SK-N-SH (cell line): ENCODE results near the gene ADRA2A. TPM values are rescaled to one million over a fixed set of nuclear protein-coding genes. Genes with fewer than 3 reads are reported as not detected.

Experiments used
- CTCF ChIA-PET: fragments of 300-600, 350-600 bp; formaldehyde crosslinking; extraction: SDS; loops from one replicate; lab custom pipeline; 2021; lab: Yijun Ruan, JAX
- POLR2A ChIA-PET: fragments of 350-600 bp; sonication (Branson Sonifier 250); formaldehyde crosslinking; extraction: SDS; loops from one replicate; lab custom pipeline; 2020; ENCODE audit warnings: antibody characterized with exemption, inconsistent platforms; lab: Yijun Ruan, JAX
- DNase-seq: peaks from one replicate; pipeline ENCODE4 v3.0.0; 2012
- H2AFZ ChIP-seq: fragments of 200-600 bp; sonication (generic); 2 replicates; pipeline ENCODE4 v1.8.1; 2016; ENCODE audit warnings: antibody characterized with exemption, mild to moderate bottlenecking, low read depth
- H3F3A ChIP-seq: fragments of 200-600 bp; sonication (generic); replicated peaks from 2 replicates; pipeline ENCODE3; 2016; ENCODE audit warnings: antibody characterized with exemption, mild to moderate bottlenecking; ENCODE audit not compliant: insufficient read depth
- H3K27ac ChIP-seq, 2 experiments: fragments of 200-500 bp in 1 of 2; fragments of 200-600 bp in 1 of 2; sonication (Bioruptor generic) in 1 of 2; sonication (generic), shearing (Covaris generic) in 1 of 2; 2 replicates each; pipeline versions ENCODE4 v1.5.1 to v1.6.1; 2014 to 2016; ENCODE audit warnings: low read depth in 2 of 2, inconsistent platforms in 1 of 2, low read length in 1 of 2, mild to moderate bottlenecking in 1 of 2, mixed read lengths in 1 of 2
- H3K27me3 ChIP-seq: fragments of 200-600 bp; sonication (generic), shearing (Covaris generic); 2 replicates; pipeline ENCODE4 v1.6.1; 2016; ENCODE audit warnings: mixed run types; ENCODE audit not compliant: insufficient read depth
- H3K36me3 ChIP-seq, 2 experiments: fragments of 200-500 bp in 1 of 2; fragments of 200-600 bp in 1 of 2; sonication (Bioruptor generic) in 1 of 2; sonication (generic) in 1 of 2; replicated peaks in 1 of 2; 2 replicates each; pipeline versions ENCODE3 to v1.5.1; 2014 to 2016; ENCODE audit warnings: low read length in 1 of 2, mild to moderate bottlenecking in 1 of 2; ENCODE audit not compliant: insufficient read depth in 2 of 2, control insufficient read depth in 1 of 2
- H3K4me1 ChIP-seq, 2 experiments: fragments of 200-500 bp in 1 of 2; fragments of 200-600 bp in 1 of 2; sonication (Bioruptor generic) in 1 of 2; sonication (generic), shearing (Covaris generic) in 1 of 2; 2 replicates each; pipeline versions ENCODE4 v1.5.1 to v1.6.1; 2014 to 2016; ENCODE audit warnings: low read depth in 1 of 2, low read length in 1 of 2, mixed run types in 1 of 2; ENCODE audit not compliant: insufficient read depth in 2 of 2, control insufficient read depth in 1 of 2
- H3K4me2 ChIP-seq: fragments of 200-600 bp; sonication (generic), shearing (Covaris generic); 2 replicates; pipeline ENCODE4 v1.6.1; 2017; ENCODE audit warnings: mixed run types
- H3K4me3 ChIP-seq, 2 experiments: fragments of 200-500 bp in 1 of 2; fragments of 200-600 bp in 1 of 2; sonication (Bioruptor generic) in 1 of 2; sonication (generic), shearing (Covaris generic) in 1 of 2; 2 replicates each; pipeline versions ENCODE4 v1.5.1 to v1.8.1; 2014 to 2016; ENCODE audit warnings: low read depth in 2 of 2, inconsistent platforms in 1 of 2, low read length in 1 of 2, mild to moderate bottlenecking in 1 of 2, mixed read lengths in 1 of 2, moderate library complexity in 1 of 2
- H3K79me2 ChIP-seq: fragments of 200-600 bp; sonication (generic); 2 replicates; pipeline ENCODE4 v1.8.1; 2017; ENCODE audit warnings: mild to moderate bottlenecking; ENCODE audit not compliant: insufficient read depth
- H3K9ac ChIP-seq: fragments of 200-600 bp; sonication (generic); 2 replicates; pipeline ENCODE4 v1.6.1; 2017; ENCODE audit warnings: mixed run types
- H3K9me2 ChIP-seq: fragments of 200-600 bp; sonication (generic); 2 replicates; pipeline ENCODE4 v1.6.1; 2017; ENCODE audit warnings: mixed run types
- H3K9me3 ChIP-seq: fragments of 200-600 bp; sonication (generic); 2 replicates; pipeline ENCODE4 v1.6.1; 2017; ENCODE audit warnings: mixed run types, mild to moderate bottlenecking, moderate library complexity
- H4K20me1 ChIP-seq: fragments of 200-600 bp; sonication (generic); 2 replicates; pipeline ENCODE4 v1.6.1; 2017; ENCODE audit warnings: mild to moderate bottlenecking, mixed run types; ENCODE audit not compliant: insufficient read depth
- CTCF ChIP-seq: fragments of 200-600 bp; sonication (generic); IDR thresholded peaks from 2 replicates; pipeline ENCODE4 v1.6.1; 2017; ENCODE audit warnings: antibody characterized with exemption, mild to moderate bottlenecking, moderate library complexity
- ELF1 ChIP-seq: IDR thresholded peaks from 2 replicates; pipeline ENCODE4 v1.4.0; 2012
- FOSL2 ChIP-seq: IDR thresholded peaks from 2 replicates; pipeline ENCODE4 v1.4.0; 2012; ENCODE audit warnings: low read depth, mild to moderate bottlenecking, moderate library complexity, borderline replicate concordance
- FOXJ3 ChIP-seq: sonication (generic); formaldehyde crosslinking; IDR thresholded peaks from 2 replicates; pipeline ENCODE4 v1.5.1; 2020; ENCODE audit warnings: mild to moderate bottlenecking, missing genetic modification reagents
- FOXM1 ChIP-seq: IDR thresholded peaks from 2 replicates; pipeline ENCODE4 v1.4.0; 2012; ENCODE audit warnings: low read depth, mild to moderate bottlenecking
- GABPA ChIP-seq: IDR thresholded peaks from 2 replicates; pipeline ENCODE4 v1.4.0; 2012; ENCODE audit warnings: low read depth, mild to moderate bottlenecking
- JUND ChIP-seq: IDR thresholded peaks from 2 replicates; pipeline ENCODE4 v1.4.0; 2012
- MEF2A ChIP-seq: IDR thresholded peaks from 2 replicates; pipeline ENCODE4 v1.4.0; 2012; ENCODE audit warnings: low read depth, borderline replicate concordance
- MXI1 ChIP-seq: IDR thresholded peaks from 2 replicates; pipeline ENCODE4 v1.6.1; 2012; ENCODE audit warnings: mild to moderate bottlenecking, low read depth, low read length, improper control_type of control experiment
- NRF1 ChIP-seq: IDR thresholded peaks from 2 replicates; pipeline ENCODE4 v1.6.1; 2012; ENCODE audit warnings: low read depth, mild to moderate bottlenecking, low read length
- PBX3 ChIP-seq: IDR thresholded peaks from 2 replicates; pipeline ENCODE4; 2012
- RCOR1 ChIP-seq: fragments of 150-350 bp; IDR thresholded peaks from 2 replicates; pipeline ENCODE4 v1.6.1; 2017; ENCODE audit warnings: antibody characterized with exemption, low read length
- REST ChIP-seq: IDR thresholded peaks from 2 replicates; pipeline ENCODE4 v1.6.1; 2012; ENCODE audit warnings: mild to moderate bottlenecking, low read depth, low read length, moderate library complexity
- RXRA ChIP-seq: IDR thresholded peaks from 2 replicates; pipeline ENCODE4 v1.4.0; 2012; ENCODE audit warnings: low read depth, mild to moderate bottlenecking, borderline replicate concordance
- SIN3A ChIP-seq: IDR thresholded peaks from 2 replicates; pipeline ENCODE4 v1.6.1; 2012; ENCODE audit warnings: low read depth, mild to moderate bottlenecking, low read length, moderate library complexity, borderline replicate concordance
- TCF12 ChIP-seq: IDR thresholded peaks from 2 replicates; pipeline ENCODE4 v1.4.0; 2012
- TEAD4 ChIP-seq: IDR thresholded peaks from 2 replicates; pipeline ENCODE4 v1.4.0; 2012; ENCODE audit warnings: mild to moderate bottlenecking, borderline replicate concordance; ENCODE audit not compliant: insufficient read depth
- USF1 ChIP-seq: IDR thresholded peaks from 2 replicates; pipeline ENCODE4 v1.4.0; 2012; ENCODE audit warnings: low read depth, borderline replicate concordance
- USF2 ChIP-seq: fragments of 150-350 bp; IDR thresholded peaks from 2 replicates; pipeline ENCODE4 v1.6.1; 2017; ENCODE audit warnings: antibody characterized with exemption, low read length, low read depth, borderline replicate concordance
- YY1 ChIP-seq: IDR thresholded peaks from 2 replicates; pipeline ENCODE4 v1.4.0; 2012; ENCODE audit warnings: low read depth, mild to moderate bottlenecking
- WGBS: methylation state at CpG from one replicate; pipeline ENCODE4 v1.1.6; 2017; ENCODE audit warnings: low lambda C conversion rate; 5-methylcytosine and 5-hydroxymethylcytosine counted together
- polyA plus RNA-seq, 3 experiments: library from polyadenylated mRNA; depleted of rRNA; stranded (reverse); fragments of >200 nt; gene quantifications; 2 replicates each; pipeline ENCODE4 v1.2.3, GENCODE V29; 2012

Gene ADRA2A
- polyA plus RNA-seq, 1 of the 3 experiments (the other 2 are of a cell fraction): 0.02 TPM

GRCh38 chr10:111113238-111113960, 36.6 kb downstream of the ADRA2A start:
- 37% methylated on average over 7 of the region's 8 CpGs for WGBS
- POLR2A ChIA-PET: no interaction called here

More at GRCh38 chr10:111113238-111113960, 36.6 kb downstream of the ADRA2A start:
- no peak overlapping the region for H3K4me2 ChIP-seq
- no peaks in the 10 kb centered on the region; a peak in 1 of 4 replicates for H3K4me1 ChIP-seq
- no peaks in the 10 kb centered on the region for H4K20me1 ChIP-seq
- H3F3A ChIP-seq: no peaks in the 10 kb centered on the region
- CTCF ChIA-PET: no interaction called here
- H3K9me3 ChIP-seq: no peaks in the 10 kb centered on the region
- H3K36me3 ChIP-seq: no peaks in the 10 kb centered on the region
- H3K79me2 ChIP-seq: no peaks in the 10 kb centered on the region
- H3K4me3 ChIP-seq: no peak overlapping the region
- H3K9me2 ChIP-seq: no peaks in the 10 kb centered on the region
- H3K27ac ChIP-seq: no peak overlapping the region
- no peak overlapping the region for H2AFZ ChIP-seq
- TF ChIP-seq MXI1 (no peak), USF2 (no peak), TCF12 (no peak), PBX3 (no peak), USF1 (no peak), FOXM1 (no peak), JUND (no peak), TEAD4 (no peak), YY1 (no peak), CTCF (no peak), GABPA (no peak), ELF1 (no peak), SIN3A (no peak), FOSL2 (no peak), RXRA (no peak), RCOR1 (no peak), MEF2A (no peak), FOXJ3 (CRISPR knock-in tag) (no peak), REST (no peak), NRF1 (no peak)
- no peak for DNase-seq
- H3K27me3 ChIP-seq: no peaks in the 10 kb centered on the region
- H3K9ac ChIP-seq: no peak overlapping the region
